ENCODE results near the gene RBPJL. TPM values are rescaled to one million over a fixed set of nuclear protein-coding genes. Genes with fewer than 3 reads are reported as not detected.
A peak's percentile ranks its signal among the peaks of the same experiment; 100 is the strongest.

Gene RBPJL
- total and polyA plus RNA-seq, 8 donors = 169 to 1,575 (median 454) TPM

DNA sequence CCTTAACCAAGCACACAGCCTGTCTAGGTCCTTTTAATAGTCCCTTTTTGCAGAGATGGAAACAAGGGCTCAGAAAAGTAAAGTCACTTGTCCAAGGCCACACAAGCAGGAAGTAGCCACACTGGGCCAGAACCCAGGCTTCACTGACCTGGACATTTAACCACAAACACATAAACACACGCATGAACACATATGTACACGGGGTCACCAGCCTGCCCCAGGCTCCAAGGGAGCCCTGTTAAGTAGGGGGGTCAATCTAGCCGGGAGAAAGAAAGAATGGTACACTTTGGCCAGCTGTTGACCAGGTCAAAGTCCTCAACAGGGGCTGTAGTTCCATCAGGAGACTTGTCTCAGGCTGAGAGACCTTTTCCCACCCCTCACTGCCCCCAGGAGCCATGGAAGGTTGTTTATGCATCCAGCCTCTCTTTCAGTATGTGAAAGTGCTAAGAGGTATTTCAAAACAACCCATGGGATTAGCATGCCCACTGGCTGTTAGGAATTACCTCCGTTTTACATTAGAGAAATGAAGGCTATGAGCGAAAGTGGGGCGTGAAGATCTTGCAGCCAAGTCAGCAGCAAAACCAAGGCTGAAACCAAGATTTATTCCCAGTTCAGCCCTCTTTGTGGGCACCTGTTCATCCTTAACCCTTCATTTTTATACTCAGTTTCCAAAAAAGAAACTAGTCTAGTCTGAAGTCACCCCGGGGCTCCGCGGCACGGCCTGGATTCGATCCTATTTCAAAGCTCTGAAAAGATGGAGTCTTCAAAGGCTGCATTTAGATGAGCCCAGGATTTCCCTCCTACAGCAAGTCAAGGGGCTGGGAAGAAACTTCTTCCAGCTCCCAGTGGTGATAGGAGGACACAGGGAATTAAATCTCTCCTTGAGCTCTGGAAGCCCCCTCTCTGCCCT is 31.7 kb downstream of the RBPJL start:
- 59 to 70% methylated on average over 11 of the region's 11 CpGs for WGBS, 2 donors
- FAIRE-seq (no peak), ATAC-seq (peak in 1 of 4 donors; percentile 1), DNase-seq (no peak)
- Histone ChIP-seq H3K4me1 (peaks cover 55 to 64% (median 61%) of the 10 kb centered on the region in 3 donors), H3K27me3 (no peaks in the 10 kb centered on the region), H3K4me3 (peak overlapping the region in 2 of 4 donors; percentile 11 to 13), H3K27ac (peak overlapping the region; percentile 87 to 98 (median 94)), H3K36me3 (peaks cover 0 to 20% (median 0%) of the 10 kb centered on the region in 3 donors), H3K9me3 (no peaks in the 10 kb centered on the region)
- intact Hi-C loops (cut with DNase I) = no loop called here
- TF ChIP-seq CTCF (IDR thresholded peaks at IDR 0.05) = no peak

DNA sequence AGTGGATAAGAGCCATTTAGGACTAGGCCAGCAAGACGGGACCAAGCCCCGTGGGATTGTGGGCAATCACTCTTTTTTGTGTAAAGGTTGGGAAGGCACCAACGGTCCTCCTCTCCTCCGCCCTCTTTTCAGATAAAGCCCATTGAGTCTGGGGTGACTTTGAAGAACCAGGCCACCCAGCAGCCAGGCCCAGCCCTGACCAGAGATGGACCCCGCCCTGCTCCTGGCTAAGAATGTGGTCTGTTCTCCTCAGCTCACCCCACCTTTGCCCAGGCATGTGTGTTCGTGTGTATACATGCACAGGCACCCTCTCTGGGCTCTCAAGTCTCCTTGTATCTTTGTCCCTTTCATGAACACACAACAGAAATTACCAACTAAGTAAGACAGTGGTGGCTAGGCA is 32.4 kb downstream of the RBPJL start:
- Histone ChIP-seq H3K9me3 (no peaks in the 10 kb centered on the region), H3K27me3 (no peaks in the 10 kb centered on the region), H3K36me3 (peaks cover 0 to 16% (median 0%) of the 10 kb centered on the region in 3 donors), H3K4me3 (no peak overlapping the region), H3K4me1 (peaks cover 60 to 69% (median 67%) of the 10 kb centered on the region in 3 donors), H3K27ac (peak overlapping the region; percentile 87 to 98 (median 94))
- ATAC-seq (no peak), DNase-seq (no peak), FAIRE-seq (no peak)
- TF ChIP-seq CTCF (IDR thresholded peaks at IDR 0.05) = no peak
- intact Hi-C loops (cut with DNase I) = no loop called here
- WGBS, 2 donors = 54 to 58% methylated on average over 6 of the region's 6 CpGs

DNA sequence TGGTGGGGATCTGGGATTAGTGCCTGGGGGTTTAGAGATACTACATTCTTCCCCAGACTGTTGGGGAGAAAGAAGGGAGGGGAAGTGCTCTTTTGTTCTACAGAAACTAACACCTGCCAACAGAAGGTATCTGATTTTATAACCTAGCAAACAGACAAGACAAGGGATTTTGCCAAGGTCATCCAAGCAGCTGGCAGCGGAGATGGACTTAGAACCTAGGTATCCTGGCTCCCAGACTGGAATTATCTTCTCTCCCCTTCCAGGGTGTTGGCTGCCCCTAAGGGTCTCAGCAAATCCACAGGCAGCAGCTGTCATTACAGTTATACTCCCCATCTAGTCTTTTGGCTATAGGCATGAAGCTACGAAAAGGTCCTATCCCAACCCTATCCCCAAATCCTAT is 33.2 kb downstream of the RBPJL start:
- FAIRE-seq (no peak), DNase-seq (no peak), ATAC-seq (no peak)
- peaks cover 61 to 74% (median 72%) of the 10 kb centered on the region in 3 donors for H3K4me1 ChIP-seq
- H3K36me3 ChIP-seq = peaks cover 0 to 9% (median 0%) of the 10 kb centered on the region in 3 donors
- H3K27ac ChIP-seq = peak overlapping the region; percentile 87 to 98 (median 94)
- H3K4me3 ChIP-seq = no peak overlapping the region
- no peak for TF ChIP-seq CTCF (IDR thresholded peaks at IDR 0.05)
- no peaks in the 10 kb centered on the region for H3K27me3 ChIP-seq
- no peaks in the 10 kb centered on the region for H3K9me3 ChIP-seq
- WGBS, 2 donors = 36 to 50% methylated on average over 2 of the region's 2 CpGs
- intact Hi-C loops (cut with DNase I) = no loop called here

GRCh38 chr20:45340236-45340847 is 33.7 kb downstream of the RBPJL start:
- intact Hi-C loops (cut with DNase I) = no loop called here
- Histone ChIP-seq H3K9me3 (no peaks in the 10 kb centered on the region), H3K27me3 (no peaks in the 10 kb centered on the region), H3K4me3 (peak overlapping the region in 2 of 4 donors; percentile 84 to 92), H3K4me1 (peaks cover 61 to 79% (median 78%) of the 10 kb centered on the region in 3 donors), H3K36me3 (peaks cover 0 to 4% (median 0%) of the 10 kb centered on the region in 3 donors), H3K27ac (peak overlapping the region; percentile 87 to 98 (median 94))
- DNase-seq (peak in 5 of 6 donors; percentile 77 to 89 (median 85)), FAIRE-seq (no peak), ATAC-seq (peak; percentile 23 to 60 (median 38))
- TF ChIP-seq CTCF (IDR thresholded peaks at IDR 0.05) = no peak
- 9 to 11% methylated on average over 5 of the region's 5 CpGs for WGBS, 2 donors

Data from pancreas (tissue), 10 donors.